GM18505 (cell line): ENCODE measurements around the gene KIF3C.
"Not testable (repeated sequence)": the region's sequence is repeated elsewhere in the genome, so short reads cannot be mapped to it uniquely, and the experiment has no call there.

Experiments
- ATAC-seq: cut with Tn5 transposase; IDR thresholded peaks from one replicate; pipeline ENCODE4 v1.9.1; 2021; ENCODE audit not compliant: unreplicated experiment
- POLR2A ChIP-seq: IDR thresholded peaks from 4 replicates; pipeline ENCODE4 v1.6.1; 2011; ENCODE audit warnings: borderline replicate concordance; ENCODE audit not compliant: insufficient read depth, insufficient read length; ENCODE audit errors: extremely low read depth

KIF3C gene

GRCh38 chr2:25982273-25982967, at the start of gene KIF3C:
TSS of gene KIF3C (minus strand) at chr2:25982497. CDS start at chr2:25981917, 580 bp downstream.
- ATAC-seq: peak; percentile 64

DNA sequence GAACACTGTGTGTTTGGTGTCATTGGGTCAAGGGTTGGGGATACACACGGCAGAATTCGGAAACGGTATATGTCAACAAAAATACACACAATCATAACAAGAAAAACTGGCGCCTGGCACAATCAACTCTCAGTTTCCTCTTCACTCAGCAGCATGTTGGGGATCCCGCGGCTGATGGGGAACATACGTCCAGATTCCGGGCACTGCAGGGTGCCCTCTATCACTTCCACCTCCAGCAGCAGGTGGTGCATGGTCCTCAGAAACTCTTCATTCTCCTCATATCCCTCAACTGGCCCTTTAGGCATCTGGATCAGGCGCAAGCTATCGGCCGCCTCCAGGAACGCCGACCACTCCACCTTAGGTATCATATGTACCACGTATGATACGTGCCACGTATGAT, 45.8 kb upstream of the KIF3C start:
- ATAC-seq: not testable (repeated sequence)

More at GRCh38 chr2:25982273-25982967, at the start of gene KIF3C:
- TF ChIP-seq POLR2A: peak; percentile 14

DNA sequence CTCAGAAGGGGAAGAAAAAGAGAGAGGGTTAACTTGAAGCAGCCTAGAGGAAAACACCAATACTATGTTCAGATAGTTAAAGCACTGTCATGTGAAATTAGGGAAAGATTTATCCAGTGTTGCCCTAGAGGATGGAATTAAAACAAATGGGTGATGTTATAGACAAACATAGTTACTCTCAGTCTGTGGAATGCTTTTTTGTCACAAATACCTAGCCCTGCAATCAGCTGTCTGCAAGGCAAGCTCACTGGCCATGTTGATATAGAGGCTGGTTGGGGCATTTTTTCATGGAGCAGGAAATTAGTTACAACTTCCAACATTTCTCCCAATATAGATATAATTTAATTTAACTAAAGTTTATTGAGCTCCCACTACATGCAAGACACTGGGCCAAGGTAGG, 43.2 kb upstream of the KIF3C start:
- no peak for ATAC-seq
- TF ChIP-seq POLR2A: no peak

DNA sequence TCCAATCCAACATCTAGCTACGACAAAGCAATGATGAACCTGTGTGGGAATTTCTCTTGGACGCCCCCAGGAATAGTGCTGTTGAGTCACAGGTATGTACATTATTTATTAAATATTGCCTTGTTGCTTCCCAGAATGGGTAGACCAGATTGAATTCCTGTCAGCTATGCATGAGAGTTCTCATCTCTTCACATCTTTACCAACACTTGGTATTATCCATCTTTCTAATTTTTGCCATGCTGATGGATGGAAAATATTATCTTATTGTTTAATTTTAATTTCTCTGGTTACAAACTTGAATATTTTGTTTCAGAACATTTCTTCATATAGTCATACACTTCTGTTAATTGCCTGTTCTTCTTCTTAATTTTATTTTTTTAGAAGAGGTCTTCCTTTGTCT, 42.0 kb upstream of the KIF3C start:
- TF ChIP-seq POLR2A: no peak
- no peak for ATAC-seq

GRCh38 chr2:26020231-26020640, 37.9 kb upstream of the KIF3C start:
- ATAC-seq: no peak

GRCh38 chr2:26018184-26019055, 36.1 kb upstream of the KIF3C start:
- ATAC-seq: no peak
- no peak for TF ChIP-seq POLR2A

More at GRCh38 chr2:26020231-26020640, 37.9 kb upstream of the KIF3C start:
- TF ChIP-seq POLR2A: no peak

- no peak for ATAC-seq
- no peak for TF ChIP-seq POLR2A
Observed at GRCh38 chr2:26017464-26018183, 35.3 kb upstream of the KIF3C start.

DNA sequence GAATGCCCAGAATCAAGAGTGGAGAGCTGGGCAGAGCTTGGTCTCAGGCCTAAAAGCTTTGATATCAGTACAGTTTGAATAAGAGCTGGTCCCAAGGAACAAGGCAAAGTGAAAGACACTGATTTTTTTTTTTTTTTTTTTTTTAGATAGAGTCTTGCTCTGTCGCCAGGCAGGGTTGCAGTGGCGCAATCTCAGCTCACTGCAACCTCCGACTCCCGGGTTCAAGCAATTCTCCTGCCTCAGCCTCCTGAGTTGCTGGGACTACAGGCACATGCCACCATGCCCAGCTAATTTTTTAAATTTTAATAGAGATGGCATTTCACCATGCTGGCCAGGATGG, 34.4 kb upstream of the KIF3C start:
- not testable (repeated sequence) for ATAC-seq

GRCh38 chr2:26016012-26016705, 33.9 kb upstream of the KIF3C start:
- ATAC-seq: no peak
- TF ChIP-seq POLR2A: no peak

DNA sequence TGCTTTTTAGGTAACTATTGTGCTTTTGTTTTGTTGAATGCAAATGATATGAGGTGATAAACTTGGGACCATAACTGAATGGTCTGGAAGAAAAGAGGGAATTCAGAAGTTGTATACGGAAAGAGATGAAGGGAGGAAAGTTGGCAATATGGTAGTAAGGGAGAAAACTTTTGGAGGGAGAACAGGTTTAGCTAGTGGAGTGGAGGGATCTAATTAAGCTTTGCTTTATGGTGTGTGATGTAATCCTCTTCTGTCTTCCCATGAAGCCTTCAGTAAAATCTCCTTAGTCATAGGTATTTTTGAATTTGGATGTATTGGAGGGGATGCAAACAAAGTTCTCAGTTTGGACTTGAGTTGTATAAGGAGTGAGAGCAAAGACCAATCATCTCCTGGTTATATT, 31.4 kb upstream of the KIF3C start:
- TF ChIP-seq POLR2A: no peak
- no peak for ATAC-seq

- ATAC-seq: no peak
- no peak for TF ChIP-seq POLR2A
Observed at GRCh38 chr2:26011990-26012856, 29.9 kb upstream of the KIF3C start.

DNA sequence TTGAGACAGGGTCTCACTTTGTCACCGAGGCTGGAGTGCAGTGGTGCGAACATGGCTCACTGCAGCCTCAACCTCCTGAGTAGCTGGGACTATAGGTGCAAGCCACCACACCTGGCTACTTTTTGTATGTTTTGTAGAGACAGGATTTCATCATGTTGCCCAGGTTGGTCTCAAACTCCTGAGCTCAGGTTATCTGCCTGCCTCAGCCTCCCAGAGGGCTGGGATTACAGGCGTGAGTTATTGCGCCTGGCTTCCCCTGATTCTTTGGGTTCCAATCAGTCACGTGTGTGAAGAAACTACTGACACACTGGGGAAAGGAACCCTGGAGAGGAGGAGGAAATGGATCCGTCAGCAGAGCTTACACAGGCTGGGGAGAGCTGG, 29.3 kb upstream of the KIF3C start:
- no peak for TF ChIP-seq POLR2A
- ATAC-seq: no peak
